HG03432 (cell line): ENCODE data around the gene PRELID1.
"Not testable (repeated sequence)": the region's sequence is repeated elsewhere in the genome, so short reads cannot be mapped to it uniquely, and the experiment has no call there.

Experiments used
- ATAC-seq: cut with Tn5 transposase; IDR thresholded peaks from one replicate; pipeline ENCODE4 v1.9.1; 2021; ENCODE audit warnings: mild to moderate bottlenecking, moderate library complexity; ENCODE audit not compliant: unreplicated experiment

PRELID1 gene

GRCh38 chr5:177297922-177298321 lies 5.7 kb upstream of the PRELID1 start:
- ATAC-seq, result no peak

- no peak for ATAC-seq
Observed at GRCh38 chr5:177299697-177300096, 3.9 kb upstream of the PRELID1 start.

- ATAC-seq, result peak; percentile 36
Observed at GRCh38 chr5:177300236-177300880, 3.2 kb upstream of the PRELID1 start.

- ATAC-seq, result no peak
Observed at GRCh38 chr5:177300951-177301350, 2.6 kb upstream of the PRELID1 start.

GRCh38 chr5:177301503-177302165 lies 2.0 kb upstream of the PRELID1 start:
- no peak for ATAC-seq

- ATAC-seq, result no peak
Observed at GRCh38 chr5:177302354-177303110, 1.1 kb upstream of the PRELID1 start.

GRCh38 chr5:177303925-177304391 lies 359 bp downstream of the PRELID1 start:
- ATAC-seq, result no peak

GRCh38 chr5:177304392-177305119 lies 957 bp downstream of the PRELID1 start:
- no peak for ATAC-seq

GRCh38 chr5:177306103-177306640 lies 2.6 kb downstream of the PRELID1 start:
- ATAC-seq, result not testable (repeated sequence)

- ATAC-seq, result no peak
Observed at GRCh38 chr5:177306674-177307543, 3.3 kb downstream of the PRELID1 start.

- ATAC-seq, result no peak
Observed at GRCh38 chr5:177307544-177308363, 4.2 kb downstream of the PRELID1 start.

GRCh38 chr5:177308740-177309139 lies 5.1 kb downstream of the PRELID1 start:
- ATAC-seq, result no peak

- no peak for ATAC-seq
Observed at GRCh38 chr5:177309351-177310191, 6.0 kb downstream of the PRELID1 start.

GRCh38 chr5:177310332-177310731 lies 6.7 kb downstream of the PRELID1 start:
- no peak for ATAC-seq

GRCh38 chr5:177310757-177311391 lies 7.3 kb downstream of the PRELID1 start:
- ATAC-seq, result no peak

GRCh38 chr5:177311392-177311722 lies 7.8 kb downstream of the PRELID1 start:
- no peak for ATAC-seq

- peak; percentile 80 for ATAC-seq
Observed at GRCh38 chr5:177311723-177312648, 8.4 kb downstream of the PRELID1 start, which contains the start of gene MXD3. Gene MXD3 (minus strand): TSS chr5:177311898. CDS start chr5:177311830, 68 bp downstream.
